ENCODE measurements around the gene KLHL3.

DNA sequence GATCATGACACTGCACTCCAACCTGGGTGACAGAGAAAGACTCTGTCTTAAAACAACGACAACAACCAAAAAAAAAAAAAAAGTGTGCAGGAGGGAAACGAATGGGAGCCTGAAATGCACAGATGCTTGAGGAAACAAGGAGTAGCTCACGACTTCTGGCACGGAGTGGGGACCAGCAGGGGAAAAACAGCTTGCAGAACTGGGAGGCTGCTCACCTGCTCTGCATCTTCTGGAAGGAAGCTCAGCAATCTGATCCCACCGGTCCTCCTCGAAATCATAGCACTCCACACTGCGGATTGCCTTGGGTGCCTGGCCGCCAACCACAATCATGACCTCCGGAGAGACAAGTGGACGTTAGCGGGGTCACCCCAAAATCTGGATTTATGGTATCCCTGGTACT is 96.2 kb downstream of the KLHL3 start:
- TF ChIP-seq, protein P1, sequence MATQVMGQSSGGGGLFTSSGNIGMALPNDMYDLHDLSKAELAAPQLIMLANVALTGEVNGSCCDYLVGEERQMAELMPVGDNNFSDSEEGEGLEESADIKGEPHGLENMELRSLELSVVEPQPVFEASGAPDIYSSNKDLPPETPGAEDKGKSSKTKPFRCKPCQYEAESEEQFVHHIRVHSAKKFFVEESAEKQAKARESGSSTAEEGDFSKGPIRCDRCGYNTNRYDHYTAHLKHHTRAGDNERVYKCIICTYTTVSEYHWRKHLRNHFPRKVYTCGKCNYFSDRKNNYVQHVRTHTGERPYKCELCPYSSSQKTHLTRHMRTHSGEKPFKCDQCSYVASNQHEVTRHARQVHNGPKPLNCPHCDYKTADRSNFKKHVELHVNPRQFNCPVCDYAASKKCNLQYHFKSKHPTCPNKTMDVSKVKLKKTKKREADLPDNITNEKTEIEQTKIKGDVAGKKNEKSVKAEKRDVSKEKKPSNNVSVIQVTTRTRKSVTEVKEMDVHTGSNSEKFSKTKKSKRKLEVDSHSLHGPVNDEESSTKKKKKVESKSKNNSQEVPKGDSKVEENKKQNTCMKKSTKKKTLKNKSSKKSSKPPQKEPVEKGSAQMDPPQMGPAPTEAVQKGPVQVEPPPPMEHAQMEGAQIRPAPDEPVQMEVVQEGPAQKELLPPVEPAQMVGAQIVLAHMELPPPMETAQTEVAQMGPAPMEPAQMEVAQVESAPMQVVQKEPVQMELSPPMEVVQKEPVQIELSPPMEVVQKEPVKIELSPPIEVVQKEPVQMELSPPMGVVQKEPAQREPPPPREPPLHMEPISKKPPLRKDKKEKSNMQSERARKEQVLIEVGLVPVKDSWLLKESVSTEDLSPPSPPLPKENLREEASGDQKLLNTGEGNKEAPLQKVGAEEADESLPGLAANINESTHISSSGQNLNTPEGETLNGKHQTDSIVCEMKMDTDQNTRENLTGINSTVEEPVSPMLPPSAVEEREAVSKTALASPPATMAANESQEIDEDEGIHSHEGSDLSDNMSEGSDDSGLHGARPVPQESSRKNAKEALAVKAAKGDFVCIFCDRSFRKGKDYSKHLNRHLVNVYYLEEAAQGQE (IDR thresholded peaks at IDR 0.05; ENCODE audit: low read depth, low read length): no peak
- TF ChIP-seq, protein P2, sequence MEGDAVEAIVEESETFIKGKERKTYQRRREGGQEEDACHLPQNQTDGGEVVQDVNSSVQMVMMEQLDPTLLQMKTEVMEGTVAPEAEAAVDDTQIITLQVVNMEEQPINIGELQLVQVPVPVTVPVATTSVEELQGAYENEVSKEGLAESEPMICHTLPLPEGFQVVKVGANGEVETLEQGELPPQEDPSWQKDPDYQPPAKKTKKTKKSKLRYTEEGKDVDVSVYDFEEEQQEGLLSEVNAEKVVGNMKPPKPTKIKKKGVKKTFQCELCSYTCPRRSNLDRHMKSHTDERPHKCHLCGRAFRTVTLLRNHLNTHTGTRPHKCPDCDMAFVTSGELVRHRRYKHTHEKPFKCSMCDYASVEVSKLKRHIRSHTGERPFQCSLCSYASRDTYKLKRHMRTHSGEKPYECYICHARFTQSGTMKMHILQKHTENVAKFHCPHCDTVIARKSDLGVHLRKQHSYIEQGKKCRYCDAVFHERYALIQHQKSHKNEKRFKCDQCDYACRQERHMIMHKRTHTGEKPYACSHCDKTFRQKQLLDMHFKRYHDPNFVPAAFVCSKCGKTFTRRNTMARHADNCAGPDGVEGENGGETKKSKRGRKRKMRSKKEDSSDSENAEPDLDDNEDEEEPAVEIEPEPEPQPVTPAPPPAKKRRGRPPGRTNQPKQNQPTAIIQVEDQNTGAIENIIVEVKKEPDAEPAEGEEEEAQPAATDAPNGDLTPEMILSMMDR (IDR thresholded peaks at IDR 0.05): no peak
- no peak for TF ChIP-seq USF1 (IDR thresholded peaks at IDR 0.05; ENCODE audit: borderline replicate concordance, low read depth)
